ENCODE results near the gene PRKCZ.

The PRKCZ gene

DNA sequence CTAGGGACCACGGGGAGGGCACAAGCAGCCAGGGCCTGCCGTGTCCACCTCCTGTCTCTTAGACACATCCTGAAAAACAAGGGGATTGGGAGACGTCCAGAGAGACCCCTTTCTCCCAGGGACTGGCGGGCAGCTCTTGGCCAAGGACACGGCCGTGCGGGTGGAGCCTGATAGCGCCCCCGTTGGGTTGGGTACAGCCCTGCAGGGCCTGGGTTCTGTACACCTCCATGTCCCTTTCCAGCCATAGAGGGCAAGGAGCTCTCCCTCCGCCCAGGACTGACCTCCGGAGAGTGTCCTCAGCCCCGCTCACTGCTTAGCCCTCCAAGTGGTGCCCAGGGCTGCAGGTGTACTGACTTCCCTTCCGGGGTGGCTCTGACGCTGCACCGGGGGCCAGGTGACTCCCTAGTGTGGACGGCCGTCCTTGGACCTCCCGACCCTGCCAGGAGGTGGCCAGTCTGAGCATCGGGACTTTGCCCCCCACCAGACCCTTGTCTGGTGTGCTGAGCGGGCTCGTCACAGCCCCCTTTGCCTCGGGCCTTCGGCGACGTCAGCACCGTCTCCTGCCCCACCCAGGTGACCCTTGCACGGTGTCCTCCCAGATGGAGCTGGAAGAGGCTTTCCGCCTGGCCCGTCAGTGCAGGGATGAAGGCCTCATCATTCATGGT, 5.8 kb downstream of the PRKCZ start:
- Mint-ChIP-seq H3K4me1 (ENCODE audit: low read depth) (no peaks in the 10 kb centered on the region), H3K27ac (no peak overlapping the region), H3K4me3 (no peak overlapping the region), H3K27me3 (ENCODE audit: low read depth) (peaks cover 12% of the 10 kb centered on the region), H3K9me3 (no peaks in the 10 kb centered on the region), H3K36me3 (ENCODE audit: low read depth) (no peaks in the 10 kb centered on the region)
- no peak for DNase-seq (ENCODE audit: low spot score)

DNA sequence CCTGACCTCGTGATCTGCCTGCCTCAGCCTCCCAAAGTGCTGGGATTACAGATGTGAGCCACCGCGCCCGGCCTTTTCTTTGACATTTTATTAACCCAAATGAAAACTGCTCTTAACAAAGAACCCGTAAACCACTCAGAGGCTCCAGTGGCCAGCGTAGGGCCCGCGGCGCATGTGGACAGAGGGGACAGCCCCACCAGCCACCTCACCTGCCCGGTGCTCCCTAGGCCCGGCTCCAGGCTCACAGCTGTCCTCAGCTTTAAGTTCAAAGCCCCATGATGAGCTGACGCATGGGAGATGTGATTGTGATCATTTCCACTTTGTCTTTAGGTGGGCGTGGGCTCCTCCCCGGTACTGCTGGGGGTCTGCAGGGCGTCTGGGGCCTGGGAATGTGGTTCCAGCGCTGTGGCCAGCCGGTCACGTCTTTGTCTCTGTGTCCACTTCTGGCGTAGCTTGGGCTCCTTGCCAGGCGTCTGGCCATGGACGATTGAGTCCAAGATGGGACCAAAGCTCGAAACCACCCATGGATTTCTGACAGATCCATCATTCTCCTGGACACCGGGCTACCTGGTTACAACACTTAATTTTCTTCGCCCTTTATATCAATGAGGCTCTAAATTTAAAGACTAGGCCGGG, 6.9 kb downstream of the PRKCZ start:
- Mint-ChIP-seq H3K27me3 (ENCODE audit: low read depth) (peaks cover 4% of the 10 kb centered on the region), H3K9me3 (no peaks in the 10 kb centered on the region), H3K27ac (no peak overlapping the region), H3K4me3 (no peak overlapping the region), H3K36me3 (ENCODE audit: low read depth) (no peaks in the 10 kb centered on the region), H3K4me1 (ENCODE audit: low read depth) (no peaks in the 10 kb centered on the region)
- DNase-seq (ENCODE audit: low spot score): no peak

DNA sequence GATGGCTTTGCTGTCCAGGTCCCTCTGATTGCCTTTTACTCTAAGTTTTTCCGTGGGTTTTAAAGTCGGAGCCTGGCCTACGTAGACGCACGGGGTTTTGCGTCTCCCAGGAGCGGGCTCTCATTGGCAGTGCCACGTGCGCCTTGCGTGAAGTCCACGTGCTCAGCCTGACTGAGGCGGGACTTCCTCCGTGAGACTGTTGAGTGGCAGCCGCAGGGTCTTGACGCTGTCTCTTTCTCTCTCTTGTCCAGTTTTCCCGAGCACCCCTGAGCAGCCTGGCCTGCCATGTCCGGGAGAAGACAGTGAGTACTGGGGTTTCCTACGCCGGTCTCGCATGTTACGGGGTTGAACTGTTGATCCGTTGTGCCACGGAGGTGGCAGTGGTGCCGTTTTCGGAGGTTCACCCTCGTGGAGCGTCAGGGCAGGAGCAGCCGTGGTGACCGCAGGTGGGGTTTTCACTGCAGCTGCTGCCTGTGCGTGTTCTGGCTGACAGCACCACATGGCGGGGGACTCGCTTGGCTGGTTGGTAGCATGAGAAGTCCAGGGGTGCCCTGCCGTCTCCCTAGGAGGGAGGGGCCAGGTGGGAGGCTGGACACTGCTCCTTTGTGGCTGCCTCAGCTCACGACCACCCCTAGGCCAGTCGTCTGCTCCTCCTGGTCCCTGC, 9.2 kb downstream of the PRKCZ start:
- no peak overlapping the region for H3K27ac Mint-ChIP-seq
- no peak overlapping the region for H3K4me3 Mint-ChIP-seq
- no peaks in the 10 kb centered on the region for H3K4me1 Mint-ChIP-seq (ENCODE audit: low read depth)
- no peaks in the 10 kb centered on the region for H3K27me3 Mint-ChIP-seq (ENCODE audit: low read depth)
- H3K9me3 Mint-ChIP-seq: no peaks in the 10 kb centered on the region
- no peak for DNase-seq (ENCODE audit: low spot score)
- H3K36me3 Mint-ChIP-seq (ENCODE audit: low read depth): no peaks in the 10 kb centered on the region

DNA sequence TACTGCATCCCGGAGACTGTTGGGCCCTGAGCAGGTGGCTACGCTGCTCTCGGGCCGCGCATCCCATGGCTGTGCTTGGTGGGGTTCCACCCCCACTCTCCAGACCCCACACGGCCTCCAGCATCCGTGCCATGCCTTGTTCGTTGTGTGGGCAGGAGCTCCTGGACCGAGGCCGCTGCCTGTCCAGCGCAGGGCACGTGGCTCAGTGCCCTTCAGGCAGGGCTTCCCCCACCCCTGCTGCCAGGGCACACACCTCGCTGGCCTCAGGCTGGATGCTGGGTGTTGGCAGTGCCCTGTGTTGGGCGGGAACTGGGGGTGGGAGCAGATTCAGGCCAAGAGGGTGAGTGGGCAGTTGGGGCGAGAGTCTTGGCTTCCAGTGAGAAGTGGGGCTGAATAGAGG, 9.9 kb downstream of the PRKCZ start:
- Mint-ChIP-seq H3K27me3 (ENCODE audit: low read depth) (no peaks in the 10 kb centered on the region), H3K36me3 (ENCODE audit: low read depth) (no peaks in the 10 kb centered on the region), H3K4me3 (no peak overlapping the region), H3K4me1 (ENCODE audit: low read depth) (no peaks in the 10 kb centered on the region), H3K27ac (no peak overlapping the region), H3K9me3 (no peaks in the 10 kb centered on the region)
- no peak for DNase-seq (ENCODE audit: low spot score)

DNA sequence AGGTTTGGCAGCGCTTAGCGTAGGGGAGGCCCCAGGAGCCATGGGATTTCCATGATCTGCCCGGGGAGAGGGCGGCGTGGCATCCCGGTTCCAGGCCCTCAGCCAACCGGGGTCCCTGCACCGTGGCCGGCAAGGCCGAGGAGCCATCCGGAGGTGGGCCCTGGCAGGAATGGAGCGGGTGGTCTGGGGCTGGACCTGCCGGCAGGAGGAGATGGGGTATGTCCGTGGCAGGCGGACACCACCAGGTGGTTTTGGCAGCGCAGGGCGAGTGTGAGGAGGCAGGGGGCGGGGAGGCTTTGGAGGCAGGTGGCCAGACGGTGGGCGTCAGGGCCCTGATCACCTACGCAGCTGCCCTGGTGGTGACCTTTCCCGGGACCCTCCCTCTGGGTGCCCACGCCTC, 10.3 kb downstream of the PRKCZ start:
- no peaks in the 10 kb centered on the region for H3K36me3 Mint-ChIP-seq (ENCODE audit: low read depth)

DNA sequence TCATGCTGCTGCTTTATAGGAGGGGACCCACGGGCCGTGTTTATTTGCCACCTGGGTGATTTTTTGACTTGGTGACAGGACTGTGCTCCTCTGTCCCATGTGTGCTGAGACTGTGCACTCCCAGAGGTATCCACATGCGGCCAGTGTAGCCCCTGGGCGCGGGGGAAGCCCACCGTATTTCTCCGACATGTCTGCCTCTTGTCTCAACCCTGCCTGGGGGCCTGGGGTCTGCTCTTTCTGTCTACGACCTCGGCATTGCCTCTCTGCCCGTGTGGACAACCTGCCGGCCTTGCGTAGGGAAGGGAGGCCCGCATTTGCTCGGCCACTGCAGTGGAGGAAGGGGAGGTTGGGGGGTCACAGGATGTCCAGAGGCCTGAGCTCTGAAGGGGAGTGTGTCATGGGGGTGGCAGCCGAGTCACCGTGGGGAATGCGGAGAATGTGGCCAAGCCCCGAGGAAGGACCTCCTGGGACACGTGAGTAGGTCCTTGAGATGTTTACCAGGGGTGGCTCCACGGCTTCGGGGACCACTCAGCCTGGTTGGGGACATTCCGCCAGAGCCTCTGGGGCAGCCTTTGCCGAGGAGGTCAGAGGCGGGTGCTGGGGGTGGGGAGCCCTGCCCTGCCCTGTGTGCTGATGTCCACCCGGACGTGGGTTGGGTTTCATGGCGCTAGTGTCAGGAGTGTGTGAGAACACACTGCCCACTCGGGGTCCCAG, 11.0 kb downstream of the PRKCZ start:
- Mint-ChIP-seq H3K4me3 (no peak overlapping the region), H3K36me3 (ENCODE audit: low read depth) (no peaks in the 10 kb centered on the region), H3K27me3 (ENCODE audit: low read depth) (no peaks in the 10 kb centered on the region), H3K4me1 (ENCODE audit: low read depth) (no peaks in the 10 kb centered on the region), H3K9me3 (no peaks in the 10 kb centered on the region), H3K27ac (no peak overlapping the region)
- no peak for DNase-seq (ENCODE audit: low spot score)

More for the DNA sequence above, 10.3 kb downstream of the PRKCZ start:
- H3K27me3 Mint-ChIP-seq (ENCODE audit: low read depth): no peaks in the 10 kb centered on the region
- DNase-seq (ENCODE audit: low spot score): no peak
- no peak overlapping the region for H3K4me3 Mint-ChIP-seq
- H3K27ac Mint-ChIP-seq: no peak overlapping the region
- H3K9me3 Mint-ChIP-seq: no peaks in the 10 kb centered on the region
- H3K4me1 Mint-ChIP-seq (ENCODE audit: low read depth): no peaks in the 10 kb centered on the region

DNA sequence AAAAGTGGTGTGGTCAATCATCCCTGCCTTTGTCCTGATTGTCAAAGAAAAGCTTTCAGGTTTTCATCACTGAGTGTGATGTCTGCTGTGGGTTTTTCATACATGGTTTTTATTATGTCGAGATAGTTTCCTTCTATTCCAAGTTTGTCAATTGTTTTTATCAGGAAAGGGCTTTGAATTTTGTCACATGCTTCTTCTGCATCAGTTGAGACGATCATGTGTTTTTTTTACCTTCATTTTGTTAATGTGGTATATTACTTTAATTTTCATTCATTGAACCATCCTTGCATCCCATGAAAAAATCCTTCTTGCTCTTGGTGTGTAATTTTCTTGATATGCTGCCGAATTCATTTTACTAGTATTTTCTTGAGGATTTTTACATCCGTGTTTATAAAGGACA, 15.5 kb downstream of the PRKCZ start:
- no peaks in the 10 kb centered on the region for H3K9me3 Mint-ChIP-seq
- H3K27ac Mint-ChIP-seq: no peak overlapping the region
- DNase-seq (ENCODE audit: low spot score): no peak
- no peaks in the 10 kb centered on the region for H3K27me3 Mint-ChIP-seq (ENCODE audit: low read depth)
- H3K4me1 Mint-ChIP-seq (ENCODE audit: low read depth): no peaks in the 10 kb centered on the region
- no peaks in the 10 kb centered on the region for H3K36me3 Mint-ChIP-seq (ENCODE audit: low read depth)
- no peak overlapping the region for H3K4me3 Mint-ChIP-seq

DNA sequence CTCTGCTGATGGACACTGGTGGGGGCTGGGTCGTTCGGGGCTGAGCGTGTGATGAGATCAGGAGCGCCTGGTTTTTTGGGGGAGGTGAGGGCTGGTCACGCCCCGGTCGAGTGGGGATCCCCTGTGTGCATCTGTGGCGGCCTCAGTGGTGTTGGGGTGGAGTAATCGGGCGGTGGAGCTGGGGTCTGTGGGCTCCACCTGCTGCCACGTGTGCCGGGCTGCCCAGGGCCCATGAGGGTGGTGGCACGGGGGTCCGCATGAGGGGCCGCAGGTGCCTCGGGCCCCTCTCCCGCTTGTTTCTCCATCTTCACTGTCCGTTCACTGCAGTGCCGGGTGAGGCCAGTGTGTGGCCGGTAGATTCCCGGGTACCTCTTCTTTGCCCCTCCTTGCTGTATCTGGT, 17.2 kb downstream of the PRKCZ start:
- H3K9me3 Mint-ChIP-seq: no peaks in the 10 kb centered on the region
- no peak overlapping the region for H3K27ac Mint-ChIP-seq
- DNase-seq (ENCODE audit: low spot score): no peak
- no peaks in the 10 kb centered on the region for H3K4me1 Mint-ChIP-seq (ENCODE audit: low read depth)
- no peaks in the 10 kb centered on the region for H3K27me3 Mint-ChIP-seq (ENCODE audit: low read depth)
- H3K4me3 Mint-ChIP-seq: no peak overlapping the region
- H3K36me3 Mint-ChIP-seq (ENCODE audit: low read depth): no peaks in the 10 kb centered on the region

DNA sequence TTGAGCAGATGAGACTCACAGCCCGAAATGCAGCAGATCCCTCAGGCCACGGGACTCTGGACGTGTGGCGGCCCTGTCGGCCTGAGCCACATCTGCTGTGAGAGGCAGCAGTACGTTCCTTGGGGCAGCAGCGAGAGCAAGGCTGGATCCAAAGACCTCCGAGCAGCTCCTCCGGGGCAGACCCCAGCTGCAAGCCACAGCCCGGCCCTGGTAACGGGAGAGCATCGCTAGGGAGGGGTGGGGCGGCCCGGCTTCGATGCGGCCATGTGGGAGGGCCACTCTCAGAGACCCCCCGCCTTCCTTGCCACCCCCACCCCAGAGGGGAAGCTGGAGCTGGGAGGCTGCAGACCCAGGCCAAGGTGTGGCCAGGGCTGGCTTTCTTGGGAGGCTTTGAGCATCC, 17.8 kb downstream of the PRKCZ start:
- Mint-ChIP-seq H3K36me3 (ENCODE audit: low read depth) (no peaks in the 10 kb centered on the region), H3K27me3 (ENCODE audit: low read depth) (no peaks in the 10 kb centered on the region), H3K4me1 (ENCODE audit: low read depth) (no peaks in the 10 kb centered on the region), H3K27ac (no peak overlapping the region), H3K4me3 (no peak overlapping the region), H3K9me3 (no peaks in the 10 kb centered on the region)
- no peak for DNase-seq (ENCODE audit: low spot score)

DNA sequence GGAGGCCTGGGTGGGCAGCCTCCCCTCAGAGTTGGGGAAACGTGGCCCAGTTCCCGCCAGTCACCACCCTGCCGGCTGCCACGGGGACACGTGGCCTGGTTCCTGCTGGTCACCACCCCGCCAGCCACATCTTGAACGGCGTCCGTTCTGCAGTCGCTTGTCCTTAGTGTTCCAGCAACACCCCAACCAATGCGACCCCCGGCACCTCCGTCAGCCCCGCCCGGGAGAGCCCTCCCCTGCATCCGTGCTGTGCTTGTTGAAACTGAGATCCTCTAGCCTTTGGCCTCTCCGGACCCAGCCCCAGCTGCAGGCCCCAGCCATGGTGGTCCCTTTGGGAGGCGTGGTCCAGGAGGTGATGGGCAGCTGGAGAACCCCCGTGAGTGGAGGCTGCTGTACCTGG, 18.7 kb downstream of the PRKCZ start:
- Mint-ChIP-seq H3K27me3 (ENCODE audit: low read depth) (no peaks in the 10 kb centered on the region), H3K4me1 (ENCODE audit: low read depth) (no peaks in the 10 kb centered on the region), H3K36me3 (ENCODE audit: low read depth) (no peaks in the 10 kb centered on the region), H3K9me3 (no peaks in the 10 kb centered on the region), H3K4me3 (no peak overlapping the region), H3K27ac (no peak overlapping the region)
- no peak for DNase-seq (ENCODE audit: low spot score)

DNA sequence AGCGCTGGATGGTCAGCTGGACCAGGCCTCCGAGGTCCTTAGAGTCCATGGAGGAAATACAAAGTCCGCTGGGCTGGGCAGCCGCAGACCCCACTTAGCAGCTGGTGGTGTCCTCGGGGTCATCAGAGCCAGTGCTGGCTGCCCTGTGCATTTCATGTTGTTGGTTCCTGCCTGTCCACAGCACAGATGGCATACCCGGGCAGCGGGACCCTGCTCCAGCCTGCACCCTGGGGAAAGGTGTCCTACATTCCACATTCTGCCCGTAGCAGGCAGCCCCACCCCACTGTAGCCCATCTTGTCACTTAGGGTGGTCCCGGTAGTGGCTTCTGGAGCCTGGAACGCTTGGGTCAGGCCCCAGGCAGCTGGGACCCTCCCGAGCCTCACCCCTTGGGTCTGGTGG, 19.8 kb downstream of the PRKCZ start:
- Mint-ChIP-seq H3K27ac (no peak overlapping the region), H3K4me1 (ENCODE audit: low read depth) (no peaks in the 10 kb centered on the region), H3K27me3 (ENCODE audit: low read depth) (no peaks in the 10 kb centered on the region), H3K36me3 (ENCODE audit: low read depth) (no peaks in the 10 kb centered on the region), H3K4me3 (no peak overlapping the region), H3K9me3 (no peaks in the 10 kb centered on the region)
- DNase-seq (ENCODE audit: low spot score): no peak

DNA sequence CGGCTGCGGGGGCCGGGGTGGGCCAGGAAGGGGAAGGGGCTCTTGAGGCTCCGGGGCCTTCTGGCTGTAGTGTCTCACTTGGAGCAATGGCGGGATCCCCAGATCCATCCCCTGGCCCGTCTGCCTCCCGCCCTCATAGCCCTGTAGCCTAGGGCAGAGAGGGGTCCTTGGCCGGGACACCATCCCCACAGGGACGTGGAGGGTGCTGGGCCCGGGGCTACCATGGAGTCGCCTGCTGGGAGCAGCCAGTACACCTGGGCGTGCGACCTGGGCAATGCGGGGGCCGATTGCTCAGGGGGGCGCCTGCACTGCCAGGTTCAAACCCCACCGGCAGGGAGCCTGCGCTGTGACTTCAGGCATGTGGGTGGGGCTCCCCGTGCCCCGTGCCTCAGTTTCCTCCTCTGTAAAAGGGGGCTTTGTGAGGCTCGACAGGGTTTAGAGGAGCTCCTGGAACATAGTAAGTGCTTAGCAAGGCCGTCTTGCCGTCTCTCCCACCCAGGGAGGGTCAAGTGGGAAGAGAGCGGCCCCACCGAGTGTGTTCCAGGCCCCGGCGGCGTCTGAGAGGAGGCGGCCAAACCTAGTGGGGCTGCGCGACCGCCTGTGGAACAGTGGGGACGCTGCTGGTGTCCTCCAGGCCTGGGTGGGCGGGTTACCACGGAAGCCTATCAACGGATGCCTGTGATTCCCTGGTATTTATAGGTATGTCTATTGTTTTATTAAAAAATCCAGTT, 20.8 kb downstream of the PRKCZ start:
- Mint-ChIP-seq H3K9me3 (no peaks in the 10 kb centered on the region), H3K27me3 (ENCODE audit: low read depth) (no peaks in the 10 kb centered on the region), H3K36me3 (ENCODE audit: low read depth) (no peaks in the 10 kb centered on the region), H3K4me1 (ENCODE audit: low read depth) (no peaks in the 10 kb centered on the region), H3K4me3 (no peak overlapping the region), H3K27ac (no peak overlapping the region)
- no peak for DNase-seq (ENCODE audit: low spot score)

DNA sequence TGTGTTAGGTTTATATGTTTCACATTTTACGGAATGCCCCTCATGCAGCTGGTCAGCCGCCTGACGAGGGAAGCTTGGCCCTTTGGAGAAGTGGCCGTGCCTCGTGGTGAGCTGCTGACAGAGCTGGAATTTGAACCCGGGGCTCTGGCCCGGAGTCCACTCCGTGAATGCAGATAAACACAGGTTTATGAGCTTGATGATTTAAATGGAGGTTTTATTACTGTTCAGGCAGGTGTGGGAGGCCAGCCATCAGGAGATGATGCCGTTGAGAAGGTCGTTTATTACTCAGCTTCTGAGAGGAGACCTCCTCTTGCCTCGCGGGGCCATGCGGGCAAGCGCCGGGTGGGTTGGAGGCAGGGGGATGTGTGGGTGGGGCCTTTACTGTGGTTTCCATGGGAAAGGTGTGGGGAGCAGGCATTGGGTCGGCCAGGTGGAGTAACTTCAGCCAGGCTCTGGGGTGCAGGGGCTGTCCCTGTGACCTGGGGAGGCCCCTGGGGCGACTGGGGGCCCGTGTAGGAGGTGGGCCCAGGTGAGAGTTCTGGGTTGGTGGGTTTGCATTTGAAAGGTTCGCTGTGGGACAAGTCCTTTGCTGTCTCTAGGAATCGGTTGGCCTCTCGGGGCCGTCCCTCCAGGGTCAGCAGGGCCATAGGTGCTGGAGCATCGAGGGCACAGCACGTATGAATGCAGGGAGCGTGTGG, 22.0 kb downstream of the PRKCZ start:
- Mint-ChIP-seq H3K9me3 (peaks cover 4% of the 10 kb centered on the region), H3K36me3 (ENCODE audit: low read depth) (no peaks in the 10 kb centered on the region), H3K27me3 (ENCODE audit: low read depth) (no peaks in the 10 kb centered on the region), H3K4me3 (no peak overlapping the region), H3K27ac (no peak overlapping the region), H3K4me1 (ENCODE audit: low read depth) (no peaks in the 10 kb centered on the region)
- DNase-seq (ENCODE audit: low spot score): no peak
